GM19023 (cell line): ENCODE measurements around the gene GDF2.

Source experiments
- ATAC-seq: cut with Tn5 transposase; IDR thresholded peaks from one replicate; pipeline ENCODE4 v1.9.1; 2021; ENCODE audit warnings: mild to moderate bottlenecking, moderate library complexity; ENCODE audit not compliant: unreplicated experiment

The GDF2 gene

DNA sequence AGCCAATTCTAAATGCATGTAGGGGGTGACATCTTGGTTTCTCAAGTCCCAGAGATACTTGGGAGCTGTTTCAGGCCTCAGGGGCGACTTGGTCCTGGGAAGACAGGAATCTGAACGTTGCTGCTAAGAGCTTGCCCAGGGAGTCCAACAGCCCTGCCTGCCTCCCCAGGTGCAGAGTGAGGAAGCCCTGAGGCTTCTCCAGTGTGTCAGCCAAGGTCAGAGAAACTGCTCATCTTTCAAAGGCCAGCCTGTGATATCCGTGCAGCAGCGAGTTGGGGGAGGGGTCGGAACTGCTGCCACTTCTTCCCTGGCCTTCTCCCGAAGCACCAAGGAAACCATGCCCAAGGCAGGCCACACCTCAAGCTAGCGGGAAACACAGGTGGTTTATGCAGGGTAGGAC is 9.7 kb downstream of the GDF2 start:
- ATAC-seq, result no peak

DNA sequence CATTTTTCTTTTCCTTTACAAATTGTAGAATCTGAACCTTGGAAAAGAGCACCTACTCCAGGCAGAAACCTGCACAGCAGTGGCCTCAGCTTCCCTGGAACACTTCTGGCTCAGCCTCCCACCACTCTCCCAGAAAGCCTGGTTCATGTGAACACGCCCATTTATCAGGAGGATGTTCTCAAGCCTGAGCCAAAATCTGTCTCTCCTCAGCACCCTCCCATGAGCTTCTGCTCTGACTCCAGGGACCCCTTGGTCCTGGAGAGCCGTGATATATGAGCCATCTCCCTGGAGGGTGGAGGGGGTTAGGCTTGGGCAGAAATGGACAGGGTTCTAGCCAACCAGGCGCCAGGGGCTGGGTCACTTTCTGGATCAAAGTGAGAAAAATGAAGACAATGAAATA is 10.1 kb downstream of the GDF2 start:
- no peak for ATAC-seq

DNA sequence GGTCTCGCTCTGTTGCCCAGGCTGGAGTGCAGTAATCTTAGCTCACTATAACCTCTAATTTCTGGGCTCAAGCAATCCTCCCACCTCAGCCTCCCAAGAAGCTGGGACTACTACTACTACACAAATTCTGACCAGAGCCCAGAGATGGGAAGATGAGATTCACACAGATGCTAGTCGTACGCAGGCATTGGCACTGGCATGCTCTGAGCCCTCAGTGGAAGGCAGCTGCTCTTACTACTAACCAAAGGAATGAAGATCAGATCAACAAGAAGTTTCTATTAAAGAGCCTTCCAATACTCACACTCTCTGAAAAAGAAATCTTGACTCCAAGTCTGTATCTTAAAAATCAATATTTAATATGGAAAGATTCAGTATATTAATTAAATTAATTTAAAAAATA is 10.7 kb downstream of the GDF2 start:
- ATAC-seq, result no peak

DNA sequence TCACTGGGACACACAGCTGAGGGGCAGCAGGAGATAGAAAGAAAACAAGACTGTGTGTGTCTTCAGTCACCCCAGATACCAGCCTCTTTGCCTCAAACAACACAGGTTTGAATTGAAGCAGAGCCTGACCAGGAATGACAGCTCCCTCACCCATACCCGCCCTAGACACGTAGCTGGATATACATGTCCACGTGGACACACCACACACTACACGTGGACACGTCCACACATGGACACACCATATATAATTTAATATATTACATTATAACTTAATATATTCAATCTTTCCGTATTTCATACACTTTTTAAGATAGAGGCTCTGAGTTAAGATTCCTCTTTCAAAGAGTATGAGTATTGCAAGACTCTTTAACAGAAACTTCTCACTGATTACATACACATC is 11.3 kb downstream of the GDF2 start:
- ATAC-seq, result no peak

DNA sequence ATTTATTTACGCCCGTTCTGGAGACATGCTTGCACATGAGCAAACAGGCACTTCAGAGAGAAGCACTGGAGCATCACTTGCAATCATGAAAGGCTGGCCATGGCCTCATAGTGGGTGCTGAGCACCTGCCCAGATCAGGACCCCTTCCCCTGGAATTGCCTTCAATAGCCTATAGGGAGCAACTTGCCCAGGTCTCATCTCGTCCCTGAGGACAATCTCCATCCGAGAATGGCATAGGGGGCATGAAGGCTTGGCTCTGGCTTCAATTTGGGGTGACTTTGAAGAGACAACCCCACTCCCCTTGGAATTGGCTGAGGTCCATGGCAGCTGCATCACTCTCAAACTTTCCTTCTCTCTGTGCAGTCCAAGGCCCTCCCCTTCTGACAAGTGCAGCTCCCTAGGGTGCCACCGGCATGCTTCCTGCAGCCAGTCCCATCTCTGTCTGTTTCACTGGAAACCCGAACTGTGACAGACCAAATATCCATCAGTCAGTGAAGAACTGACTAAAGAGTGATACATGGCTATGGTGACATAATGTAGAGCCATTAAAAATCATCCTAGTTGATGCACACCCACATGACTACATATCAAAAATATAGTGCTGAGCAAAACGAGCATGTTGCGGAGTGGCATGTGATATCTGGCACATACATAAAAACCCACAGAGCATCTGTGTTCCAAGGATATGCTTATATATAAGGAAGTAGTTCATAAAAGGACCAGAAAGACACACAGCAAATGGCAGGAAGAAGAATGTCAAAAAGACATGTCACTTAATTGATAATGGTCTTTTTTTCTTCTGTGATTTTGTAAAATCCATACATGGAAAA is 12.4 kb downstream of the GDF2 start:
- ATAC-seq, result no peak

DNA sequence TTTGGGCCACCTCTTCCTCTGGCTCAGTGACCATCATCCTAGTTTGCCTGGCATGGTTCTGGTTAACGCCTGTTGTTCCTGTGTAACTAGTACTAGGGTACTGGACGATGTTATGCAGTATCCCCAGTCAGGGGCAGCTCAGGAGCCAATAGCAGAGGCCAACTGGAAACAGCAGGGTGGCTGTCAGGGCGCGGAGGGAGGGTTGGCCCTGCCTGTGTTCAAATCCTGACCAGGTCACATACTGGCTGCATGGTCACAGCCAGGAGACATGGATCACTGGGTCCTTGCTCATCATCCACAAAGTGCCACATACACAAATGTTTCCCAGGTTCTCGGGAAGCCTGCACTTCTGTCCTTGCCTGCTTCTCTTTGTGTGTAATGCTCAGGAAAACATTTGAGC is 13.7 kb downstream of the GDF2 start:
- ATAC-seq, result no peak

DNA sequence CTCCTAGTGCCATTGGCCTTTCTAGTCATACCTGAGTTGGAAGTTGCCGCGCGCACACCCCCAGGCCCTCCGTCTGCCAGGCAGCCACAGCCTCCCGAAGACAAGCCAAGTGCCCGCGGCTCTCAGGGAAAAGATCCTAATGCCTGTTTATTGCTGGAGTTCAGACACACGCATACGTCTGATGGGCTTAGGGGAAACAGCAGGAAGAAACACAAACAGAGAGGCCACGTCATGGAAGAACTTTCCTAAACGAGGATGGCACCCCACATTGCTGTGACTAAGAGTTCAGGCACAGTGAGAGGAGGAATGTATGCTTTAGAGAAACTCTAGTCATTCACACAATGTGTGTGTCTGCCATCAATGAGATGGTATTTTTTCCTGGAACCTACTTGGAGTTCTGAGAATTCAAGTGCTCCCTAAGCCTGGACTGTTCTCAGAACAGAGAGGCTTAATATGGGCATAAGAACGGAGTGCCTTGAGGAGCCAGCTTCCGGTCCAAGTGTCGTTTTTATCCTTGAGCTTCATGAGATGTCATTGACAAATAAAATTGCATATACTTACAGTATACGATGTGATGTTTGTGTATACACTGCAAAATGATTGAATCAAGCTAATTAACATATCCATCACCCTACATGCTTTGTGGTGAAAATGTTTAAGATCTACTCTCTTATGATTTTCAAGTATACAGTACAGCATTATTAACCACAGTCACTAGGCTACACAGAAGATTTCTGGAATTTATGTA is 14.3 kb downstream of the GDF2 start:
- ATAC-seq, result no peak

DNA sequence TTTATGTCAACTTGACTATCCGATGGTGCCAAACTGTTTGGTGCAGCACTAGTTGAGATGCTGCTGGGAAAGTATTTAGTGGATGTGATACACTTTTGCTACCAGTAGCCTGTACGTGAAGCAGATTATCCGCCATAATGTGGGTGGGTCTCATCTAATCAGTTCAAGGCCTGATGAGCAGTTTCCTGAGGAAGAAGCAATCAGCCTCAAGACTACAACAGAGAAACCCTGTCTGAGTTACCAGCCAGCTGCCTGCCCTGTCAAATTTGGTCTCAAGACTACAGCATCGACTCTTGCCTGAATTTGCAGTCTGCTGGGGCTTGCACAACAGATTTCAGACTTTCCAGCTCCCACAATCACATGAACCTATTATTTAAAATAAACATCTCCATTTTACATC is 15.1 kb downstream of the GDF2 start:
- no peak for ATAC-seq

DNA sequence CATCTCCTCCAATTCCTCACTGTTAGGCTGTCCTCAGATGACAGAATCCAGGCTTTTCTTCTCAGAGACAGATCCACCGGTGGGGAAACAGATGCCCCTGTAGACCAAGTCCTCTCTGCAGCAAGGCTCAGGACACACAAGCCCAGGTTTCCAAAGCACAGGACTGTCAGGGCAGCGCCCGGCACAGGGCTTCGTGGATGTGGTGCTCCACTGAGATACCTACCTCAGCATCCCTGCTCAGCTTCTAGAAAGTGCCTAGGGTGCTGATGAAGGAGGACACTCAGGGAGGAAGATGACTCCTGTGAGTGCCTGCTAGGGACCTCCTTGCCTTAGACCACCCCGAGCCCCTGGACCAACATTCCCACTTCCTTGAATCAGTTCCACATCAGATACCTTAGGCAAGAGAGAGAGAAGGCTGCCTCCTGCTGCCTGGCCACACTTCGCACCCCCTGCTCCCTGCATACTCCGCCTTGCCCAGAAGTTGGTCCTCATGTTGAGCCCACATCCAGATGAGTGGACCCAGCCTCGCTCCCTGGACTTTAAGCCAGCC is 17.0 kb downstream of the GDF2 start:
- no peak for ATAC-seq

DNA sequence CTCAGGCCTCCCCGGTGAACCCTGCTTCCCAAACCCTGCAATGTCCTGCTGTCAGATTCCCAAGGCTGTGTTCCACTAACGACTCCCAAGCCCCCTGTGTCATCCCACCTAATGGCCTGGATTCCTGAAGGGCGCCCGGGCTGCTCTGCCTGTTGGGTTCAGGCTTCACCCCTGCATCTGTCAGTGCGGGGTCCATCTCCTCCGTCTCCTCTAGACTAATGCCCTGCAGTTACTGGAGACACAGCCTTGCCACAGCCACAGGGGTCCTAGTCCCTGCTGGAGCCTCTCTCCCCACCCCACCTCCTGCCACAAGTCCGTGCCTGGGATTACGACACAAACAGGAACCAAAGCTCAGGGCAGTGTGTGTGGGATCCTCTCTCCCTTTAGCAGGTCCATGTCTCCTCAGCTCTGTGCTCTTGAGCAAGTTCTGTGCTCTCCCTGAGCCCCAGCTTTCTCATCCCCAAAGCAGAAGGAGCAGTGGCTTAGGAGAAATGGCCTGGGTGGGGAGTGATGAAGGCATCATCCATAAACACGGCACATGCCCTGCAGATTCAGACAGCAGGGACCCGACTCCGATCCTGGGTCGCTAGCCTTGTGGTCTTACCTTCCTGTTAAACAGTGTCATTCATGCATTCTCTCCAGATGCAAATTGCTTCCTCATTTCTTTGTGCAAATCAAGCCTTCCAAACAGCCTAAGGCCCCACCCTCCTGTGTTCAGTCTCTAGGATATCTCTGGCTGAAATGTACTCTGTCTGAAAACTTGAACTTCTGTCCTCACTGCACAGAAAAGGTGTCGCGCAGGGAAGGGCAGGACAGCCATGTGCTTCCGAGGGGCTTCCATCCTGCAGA is 17.7 kb downstream of the GDF2 start:
- ATAC-seq, result no peak

DNA sequence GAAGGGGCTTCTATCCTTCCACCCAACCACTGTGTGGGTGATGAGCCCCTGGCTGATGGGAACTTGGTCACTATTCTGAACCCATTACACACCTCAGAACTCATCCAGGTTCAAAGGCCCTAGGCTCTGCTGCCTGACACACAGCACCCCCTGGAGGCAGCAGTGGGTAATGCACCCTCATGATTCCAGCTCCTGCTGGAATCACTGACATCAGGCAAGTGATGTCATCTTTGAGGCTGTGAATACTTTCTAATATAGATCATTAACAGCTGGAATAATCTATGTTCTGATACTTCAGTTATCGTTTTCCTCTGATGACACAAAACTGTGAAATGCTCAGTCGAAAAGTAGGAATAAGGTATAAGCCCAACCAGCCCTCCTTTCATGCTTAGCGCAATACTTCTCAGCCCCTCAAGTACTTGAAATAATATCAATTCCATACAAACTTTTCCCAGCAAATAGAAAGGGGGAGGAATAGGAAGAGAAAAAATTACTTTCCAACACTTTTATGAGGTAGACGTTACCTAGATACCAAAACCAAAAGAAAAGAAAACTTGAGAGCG is 18.4 kb downstream of the GDF2 start:
- no peak for ATAC-seq

DNA sequence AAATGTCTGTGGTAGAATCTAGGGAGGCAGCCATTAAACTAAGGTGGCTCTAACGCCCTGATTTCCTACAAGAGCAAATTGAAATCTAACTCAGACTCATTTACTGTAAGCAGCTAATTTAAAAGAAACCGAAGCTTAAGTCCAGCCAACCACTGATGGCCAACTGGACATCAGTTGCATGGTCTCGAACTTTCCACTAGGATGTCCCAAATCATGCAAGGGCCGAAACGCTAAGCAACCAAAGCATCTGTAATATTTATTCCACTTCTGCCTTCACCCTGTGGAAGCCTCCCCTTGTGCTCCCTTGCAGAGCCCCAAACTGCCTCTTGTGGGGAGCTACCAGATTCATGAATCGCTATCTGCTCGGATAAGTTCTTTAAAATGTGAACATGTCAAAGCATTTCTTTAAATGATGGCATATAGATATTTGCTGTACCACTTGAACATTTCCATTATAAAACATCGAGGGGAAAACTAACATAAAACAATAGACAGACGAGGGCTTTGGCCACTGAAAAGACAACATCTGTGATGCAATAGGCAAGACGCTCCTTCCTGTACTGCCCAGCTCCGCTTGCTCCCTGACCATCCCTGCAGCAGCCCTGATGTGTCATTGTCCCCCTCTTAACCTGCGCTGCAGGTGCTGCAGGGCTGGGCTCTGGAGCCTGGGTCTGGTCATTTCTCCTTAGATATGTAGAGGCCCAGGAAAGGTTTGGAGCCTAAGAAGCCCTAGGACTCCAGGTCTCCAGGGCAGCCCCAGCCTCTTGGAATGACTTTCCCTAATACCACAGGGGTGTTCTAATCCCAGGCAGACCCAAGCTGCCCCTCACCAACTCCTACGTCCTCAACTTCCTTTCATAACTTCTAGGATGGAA is 23.0 kb downstream of the GDF2 start:
- no peak for ATAC-seq

DNA sequence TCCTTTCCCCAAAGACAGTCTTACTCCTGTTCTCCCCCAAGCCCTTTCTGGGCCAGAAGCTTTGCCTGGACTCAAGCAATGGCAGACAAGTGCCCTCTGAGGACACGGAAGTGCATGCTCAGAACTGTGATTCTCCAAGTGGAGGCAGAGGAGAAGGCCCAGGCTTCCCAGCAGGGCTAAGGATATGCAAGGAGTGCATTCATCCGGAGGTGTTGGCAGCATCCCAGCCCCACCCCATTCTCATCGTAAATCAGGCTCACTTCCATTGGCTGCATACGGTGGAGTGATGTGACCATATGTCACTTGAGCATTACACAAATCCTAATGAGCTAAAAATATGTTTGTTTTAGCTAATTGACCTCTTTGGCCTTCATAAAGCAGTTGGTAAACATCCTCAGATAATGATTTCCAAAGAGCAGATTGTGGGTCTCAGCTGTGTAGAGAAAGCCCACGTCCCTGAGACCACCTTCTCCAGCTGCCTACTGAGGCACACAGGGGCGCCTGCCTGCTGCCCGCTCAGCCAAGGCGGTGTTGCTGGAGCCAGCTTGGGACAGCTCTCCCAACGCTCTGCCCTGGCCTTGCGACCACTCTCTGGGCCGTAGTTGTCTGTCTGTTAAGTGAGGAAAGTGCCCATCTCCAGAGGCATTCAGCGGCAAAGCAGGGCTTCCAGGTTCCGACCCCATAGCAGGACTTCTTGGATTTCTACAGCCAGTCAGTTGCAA is 24.5 kb downstream of the GDF2 start:
- no peak for ATAC-seq

DNA sequence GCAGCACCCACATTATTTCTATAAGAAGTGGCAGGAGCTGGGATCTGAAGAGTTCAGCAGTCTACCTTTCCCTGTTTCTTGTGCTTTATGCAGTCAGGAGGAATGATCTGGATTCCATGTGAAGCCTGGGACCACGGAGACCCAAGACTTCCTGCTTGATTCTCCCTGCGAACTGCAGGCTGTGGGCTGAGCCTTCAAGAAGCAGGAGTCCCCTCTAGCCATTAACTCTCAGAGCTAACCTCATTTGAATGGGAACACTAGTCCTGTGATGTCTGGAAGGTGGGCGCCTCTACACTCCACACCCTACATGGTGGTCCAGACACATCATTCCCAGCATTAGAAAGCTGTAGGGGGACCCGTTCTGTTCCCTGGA is 25.0 kb downstream of the GDF2 start:
- no peak for ATAC-seq

DNA sequence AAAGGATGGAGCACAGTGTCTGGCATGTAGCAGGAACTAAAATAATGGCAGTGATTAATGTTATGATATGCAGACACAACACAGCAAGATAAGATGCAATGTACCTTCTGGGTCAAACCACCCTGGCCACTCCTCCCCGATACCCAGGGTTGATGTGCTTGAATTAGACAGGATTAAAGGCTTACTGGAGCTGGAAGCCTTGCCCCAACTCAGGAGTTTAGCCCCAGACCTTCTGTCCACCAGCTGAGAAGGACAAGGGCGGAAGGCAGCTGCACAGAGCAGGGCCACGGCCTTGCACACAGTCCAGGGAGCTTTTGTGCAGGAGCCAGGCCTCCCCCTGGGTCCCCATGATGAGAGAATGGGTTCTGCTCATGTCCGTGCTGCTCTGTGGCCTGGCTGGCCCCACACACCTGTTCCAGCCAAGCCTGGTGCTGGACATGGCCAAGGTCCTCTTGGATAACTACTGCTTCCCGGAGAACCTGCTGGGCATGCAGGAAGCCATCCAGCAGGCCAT is 25.9 kb downstream of the GDF2 start, which contains the start of gene RBP3:
Gene RBP3, plus strand, starts transcription at position 226 of the 514 bp plus-strand sequence. Its CDS starts 122 bp downstream, at position 348.
- ATAC-seq, result no peak

DNA sequence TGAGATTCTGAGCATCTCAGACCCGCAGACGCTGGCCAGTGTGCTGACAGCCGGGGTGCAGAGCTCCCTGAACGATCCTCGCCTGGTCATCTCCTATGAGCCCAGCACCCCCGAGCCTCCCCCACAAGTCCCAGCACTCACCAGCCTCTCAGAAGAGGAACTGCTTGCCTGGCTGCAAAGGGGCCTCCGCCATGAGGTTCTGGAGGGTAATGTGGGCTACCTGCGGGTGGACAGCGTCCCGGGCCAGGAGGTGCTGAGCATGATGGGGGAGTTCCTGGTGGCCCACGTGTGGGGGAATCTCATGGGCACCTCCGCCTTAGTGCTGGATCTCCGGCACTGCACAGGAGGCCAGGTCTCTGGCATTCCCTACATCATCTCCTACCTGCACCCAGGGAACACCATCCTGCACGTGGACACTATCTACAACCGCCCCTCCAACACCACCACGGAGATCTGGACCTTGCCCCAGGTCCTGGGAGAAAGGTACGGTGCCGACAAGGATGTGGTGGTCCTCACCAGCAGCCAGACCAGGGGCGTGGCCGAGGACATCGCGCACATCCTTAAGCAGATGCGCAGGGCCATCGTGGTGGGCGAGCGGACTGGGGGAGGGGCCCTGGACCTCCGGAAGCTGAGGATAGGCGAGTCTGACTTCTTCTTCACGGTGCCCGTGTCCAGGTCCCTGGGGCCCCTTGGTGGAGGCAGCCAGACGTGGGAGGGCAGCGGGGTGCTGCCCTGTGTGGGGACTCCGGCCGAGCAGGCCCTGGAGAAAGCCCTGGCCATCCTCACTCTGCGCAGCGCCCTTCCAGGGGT is 26.6 kb downstream of the GDF2 start:
- ATAC-seq, result no peak

DNA sequence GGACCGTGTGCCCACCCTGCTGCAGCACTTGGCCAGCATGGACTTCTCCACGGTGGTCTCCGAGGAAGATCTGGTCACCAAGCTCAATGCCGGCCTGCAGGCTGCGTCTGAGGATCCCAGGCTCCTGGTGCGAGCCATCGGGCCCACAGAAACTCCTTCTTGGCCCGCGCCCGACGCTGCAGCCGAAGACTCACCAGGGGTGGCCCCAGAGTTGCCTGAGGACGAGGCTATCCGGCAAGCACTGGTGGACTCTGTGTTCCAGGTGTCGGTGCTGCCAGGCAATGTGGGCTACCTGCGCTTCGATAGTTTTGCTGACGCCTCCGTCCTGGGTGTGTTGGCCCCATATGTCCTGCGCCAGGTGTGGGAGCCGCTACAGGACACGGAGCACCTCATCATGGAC is 27.3 kb downstream of the GDF2 start:
- ATAC-seq, result no peak

DNA sequence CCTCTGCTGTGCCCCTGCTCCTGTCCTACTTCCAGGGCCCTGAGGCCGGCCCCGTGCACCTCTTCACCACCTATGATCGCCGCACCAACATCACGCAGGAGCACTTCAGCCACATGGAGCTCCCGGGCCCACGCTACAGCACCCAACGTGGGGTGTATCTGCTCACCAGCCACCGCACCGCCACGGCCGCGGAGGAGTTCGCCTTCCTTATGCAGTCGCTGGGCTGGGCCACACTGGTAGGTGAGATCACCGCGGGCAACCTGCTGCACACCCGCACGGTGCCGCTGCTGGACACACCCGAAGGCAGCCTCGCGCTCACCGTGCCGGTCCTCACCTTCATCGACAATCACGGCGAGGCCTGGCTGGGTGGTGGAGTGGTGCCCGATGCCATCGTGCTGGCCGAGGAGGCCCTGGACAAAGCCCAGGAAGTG is 27.7 kb downstream of the GDF2 start:
- no peak for ATAC-seq
